Prostate gland (tissue), 2 donors: ENCODE results near the gene UPK1B. TPM values are rescaled to one million over a fixed set of nuclear protein-coding genes. Genes with fewer than 3 reads are reported as not detected.

Source experiments
- DNase-seq: peaks from one replicate; pipeline ENCODE4 v3.0.0-alpha.2; 2019; ENCODE audit warnings: low spot score
- H3K27ac ChIP-seq, 2 donors: fragments of 200-600 bp; sonication (generic); 2 replicates each; pipeline ENCODE4 v1.5.1; 2017 to 2019
- H3K27me3 ChIP-seq: fragments of 200-600 bp; sonication (generic); replicated peaks from 2 replicates; pipeline ENCODE4 v1.5.1; 2019; ENCODE audit not compliant: insufficient read depth
- H3K36me3 ChIP-seq, 2 donors: fragments of 200-600 bp; sonication (generic); 1 replicate in 1 of 2; 2 replicates in 1 of 2; pipeline versions ENCODE4 v1.5.1 to v1.8.1; 2017 to 2019
- H3K4me1 ChIP-seq: fragments of 200-600 bp; sonication (generic); replicated peaks from 2 replicates; pipeline ENCODE4 v1.5.1; 2019
- H3K4me3 ChIP-seq, 2 donors: fragments of 200-600 bp; sonication (generic); 2 replicates each; pipeline ENCODE4 v1.5.1; 2017 to 2019
- H3K9me3 ChIP-seq: fragments of 200-600 bp; sonication (generic); 2 replicates; pipeline ENCODE4 v1.5.1; 2017
- POLR2A ChIP-seq: fragments of 450-650 bp; IDR thresholded peaks from one replicate; pipeline ENCODE4 v1.6.1; 2016; ENCODE audit warnings: antibody characterized with exemption, mild to moderate bottlenecking
- POLR2AphosphoS5 ChIP-seq: sonication (generic); formaldehyde crosslinking; IDR thresholded peaks from one replicate; pipeline ENCODE4 v1.6.1; 2017; ENCODE audit warnings: antibody characterized with exemption
- WGBS: methylation state at CpG from one replicate; pipeline ENCODE4 v1.1.5; 2018; 5-methylcytosine and 5-hydroxymethylcytosine counted together
- intact Hi-C: fragments of 100-400 bp; cut with DNase I; formaldehyde crosslinking; loops from one replicate; pipeline ENCODE4 v1.14.2; 2022
- total RNA-seq, 2 donors: library from RNA; depleted of rRNA; stranded (reverse); fragments of >200 nt; gene quantifications; one replicate each; pipeline ENCODE4 v1.1.0, GENCODE V29; 2016
- TF ChIP-seq, protein P1 (sequence below), 4 experiments: fragments of 200-600 bp in 2 of 4; fragments of 450-650 bp in 2 of 4; sonication (generic) in 2 of 4; IDR thresholded peaks; 1 replicate in 3 of 4; 2 replicates in 1 of 4; pipeline ENCODE4 v1.5.1; 2016 to 2019; ENCODE audit warnings: antibody characterized with exemption in 4 of 4, mild to moderate bottlenecking in 2 of 4, moderate library complexity in 2 of 4

UPK1B gene
- total RNA-seq, 2 donors from 2014 or later = not detected

- H3K27ac ChIP-seq = no peak overlapping the region
- H3K36me3 ChIP-seq = no peaks in the 10 kb centered on the region
- 88% methylated on average over 1 of the region's 1 CpG for WGBS
- no peaks in the 10 kb centered on the region for H3K27me3 ChIP-seq
- intact Hi-C loops = no loop called here
- TF ChIP-seq, protein P1, sequence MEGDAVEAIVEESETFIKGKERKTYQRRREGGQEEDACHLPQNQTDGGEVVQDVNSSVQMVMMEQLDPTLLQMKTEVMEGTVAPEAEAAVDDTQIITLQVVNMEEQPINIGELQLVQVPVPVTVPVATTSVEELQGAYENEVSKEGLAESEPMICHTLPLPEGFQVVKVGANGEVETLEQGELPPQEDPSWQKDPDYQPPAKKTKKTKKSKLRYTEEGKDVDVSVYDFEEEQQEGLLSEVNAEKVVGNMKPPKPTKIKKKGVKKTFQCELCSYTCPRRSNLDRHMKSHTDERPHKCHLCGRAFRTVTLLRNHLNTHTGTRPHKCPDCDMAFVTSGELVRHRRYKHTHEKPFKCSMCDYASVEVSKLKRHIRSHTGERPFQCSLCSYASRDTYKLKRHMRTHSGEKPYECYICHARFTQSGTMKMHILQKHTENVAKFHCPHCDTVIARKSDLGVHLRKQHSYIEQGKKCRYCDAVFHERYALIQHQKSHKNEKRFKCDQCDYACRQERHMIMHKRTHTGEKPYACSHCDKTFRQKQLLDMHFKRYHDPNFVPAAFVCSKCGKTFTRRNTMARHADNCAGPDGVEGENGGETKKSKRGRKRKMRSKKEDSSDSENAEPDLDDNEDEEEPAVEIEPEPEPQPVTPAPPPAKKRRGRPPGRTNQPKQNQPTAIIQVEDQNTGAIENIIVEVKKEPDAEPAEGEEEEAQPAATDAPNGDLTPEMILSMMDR (IDR thresholded peaks at IDR 0.05) = no peak
- TF ChIP-seq POLR2A (no peak), POLR2AphosphoS5 (no peak)
- no peaks in the 10 kb centered on the region for H3K9me3 ChIP-seq
- H3K4me3 ChIP-seq = no peak overlapping the region
- DNase-seq = no peak
- H3K4me1 ChIP-seq = no peaks in the 10 kb centered on the region
Observed at GRCh38 chr3:119235151-119235550, 61.8 kb downstream of the UPK1B start.

GRCh38 chr3:119236756-119237155 lies 63.4 kb downstream of the UPK1B start:
- TF ChIP-seq POLR2A (no peak), POLR2AphosphoS5 (no peak)
- TF ChIP-seq, protein P1 (IDR thresholded peaks at IDR 0.05) = no peak
- intact Hi-C loops = no loop called here
- DNase-seq = no peak

DNA sequence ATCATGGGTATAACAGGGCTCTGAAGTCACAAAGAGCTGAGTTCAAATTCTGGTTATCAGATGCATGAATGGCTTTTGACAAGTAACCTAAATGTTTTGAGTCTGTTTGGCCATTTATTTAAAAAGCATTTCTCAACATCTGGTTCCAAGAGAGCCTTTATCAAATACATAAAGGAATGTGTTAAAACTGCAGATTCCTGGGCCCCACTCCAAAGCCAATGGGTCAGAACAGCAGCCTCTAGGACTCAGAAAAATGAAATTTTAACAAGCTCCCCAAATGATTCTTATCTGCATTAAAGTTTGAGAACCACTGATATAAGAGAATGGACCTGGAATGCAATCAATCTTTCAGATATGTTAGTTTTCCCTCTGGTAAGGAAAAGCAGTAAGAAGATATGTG lies 63.9 kb downstream of the UPK1B start:
- Histone ChIP-seq H3K4me3 (no peak overlapping the region), H3K36me3 (no peaks in the 10 kb centered on the region), H3K27ac (no peak overlapping the region), H3K4me1 (no peaks in the 10 kb centered on the region), H3K9me3 (no peaks in the 10 kb centered on the region), H3K27me3 (no peaks in the 10 kb centered on the region)
- DNase-seq = no peak
- intact Hi-C loops = no loop called here
- no peak for TF ChIP-seq POLR2AphosphoS5
- TF ChIP-seq POLR2A = no peak
- TF ChIP-seq, protein P1 (IDR thresholded peaks at IDR 0.05) = no peak

More at GRCh38 chr3:119236756-119237155, 63.4 kb downstream of the UPK1B start:
- H3K9me3 ChIP-seq = no peaks in the 10 kb centered on the region
- H3K27ac ChIP-seq = no peak overlapping the region
- WGBS = 94% methylated on average over 7 of the region's 7 CpGs
- no peaks in the 10 kb centered on the region for H3K36me3 ChIP-seq
- no peak overlapping the region for H3K4me3 ChIP-seq
- H3K4me1 ChIP-seq = no peaks in the 10 kb centered on the region
- no peaks in the 10 kb centered on the region for H3K27me3 ChIP-seq

DNA sequence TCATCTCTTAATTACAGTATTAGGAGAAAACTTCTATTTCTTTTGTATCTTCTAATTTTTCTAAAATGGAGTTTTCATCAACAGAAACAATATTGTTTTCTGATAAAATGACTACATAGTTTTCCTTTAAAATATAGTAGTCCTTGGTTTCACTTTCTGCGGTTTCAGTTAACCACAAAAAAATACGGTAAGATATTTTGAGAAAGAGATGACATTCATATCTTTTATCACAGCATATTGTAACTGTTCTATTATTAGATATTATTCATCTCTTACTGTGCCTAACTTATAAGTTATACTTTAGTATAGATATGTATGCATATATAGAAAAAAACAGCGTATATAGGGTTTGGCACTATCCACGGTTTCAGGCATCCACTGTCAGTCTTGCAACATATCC lies 65.0 kb downstream of the UPK1B start:
- WGBS = 84% methylated on average over 4 of the region's 4 CpGs
- no peak for DNase-seq
- no peak overlapping the region for H3K4me3 ChIP-seq
- H3K9me3 ChIP-seq = no peaks in the 10 kb centered on the region
- intact Hi-C loops = no loop called here
- H3K36me3 ChIP-seq = no peaks in the 10 kb centered on the region
- H3K27me3 ChIP-seq = no peaks in the 10 kb centered on the region
- no peak overlapping the region for H3K27ac ChIP-seq
- TF ChIP-seq POLR2AphosphoS5 (no peak), POLR2A (no peak)
- TF ChIP-seq, protein P1 (IDR thresholded peaks at IDR 0.05) = no peak
- no peaks in the 10 kb centered on the region for H3K4me1 ChIP-seq

DNA sequence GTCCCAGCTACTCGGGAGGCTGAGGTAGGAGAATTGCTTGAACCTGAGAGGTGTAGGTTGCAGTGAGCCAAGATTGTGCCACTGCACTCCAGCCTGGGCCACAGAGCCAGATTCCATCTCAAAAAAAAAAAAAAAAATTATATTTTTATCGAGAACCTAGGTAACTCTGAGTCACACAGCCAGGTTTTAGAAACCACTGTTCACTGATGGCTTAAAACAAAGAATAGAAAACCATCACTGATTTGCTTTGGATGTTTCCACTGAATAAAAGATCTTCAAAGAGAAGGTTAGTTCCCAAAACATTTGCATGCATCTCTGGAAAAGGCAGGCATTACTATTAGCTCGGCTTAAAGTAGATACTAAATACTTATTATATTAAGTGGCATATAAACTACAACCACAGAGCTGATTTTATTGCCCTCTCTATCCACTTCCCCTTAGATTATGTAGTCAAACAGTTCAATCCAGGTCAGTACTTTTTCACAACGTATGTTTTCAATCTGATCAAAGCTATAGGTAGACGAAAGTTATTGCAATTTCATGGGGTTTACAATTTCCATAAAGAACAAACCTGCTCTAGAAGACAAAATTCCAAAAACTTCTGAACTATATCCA lies 65.9 kb downstream of the UPK1B start:
- Histone ChIP-seq H3K4me3 (peak overlapping the region in 1 of 2 donors; percentile 61), H3K27ac (no peak overlapping the region), H3K36me3 (no peaks in the 10 kb centered on the region), H3K9me3 (no peaks in the 10 kb centered on the region), H3K4me1 (no peaks in the 10 kb centered on the region), H3K27me3 (no peaks in the 10 kb centered on the region)
- WGBS = 30% methylated on average over 5 of the region's 5 CpGs
- no peak for TF ChIP-seq POLR2A
- no peak for TF ChIP-seq POLR2AphosphoS5
- TF ChIP-seq, protein P1 (IDR thresholded peaks at IDR 0.05) = no peak
- intact Hi-C loops = no loop called here
- DNase-seq = no peak
